Activated naive CD4-positive, alpha-beta T cell treated with anti-CD3 and anti-CD28 coated beads for 36 hours (primary cell): ENCODE results near the gene PINLYP. TPM values are rescaled to one million over a fixed set of nuclear protein-coding genes. Genes with fewer than 3 reads are reported as not detected.
A peak's percentile ranks its signal among the peaks of the same experiment; 100 is the strongest.
"Not testable (repeated sequence)": the region's sequence is repeated elsewhere in the genome, so short reads cannot be mapped to it uniquely, and the experiment has no call there.

Experiments
- CTCF ChIA-PET: fragments of 350-600 bp; sonication (Branson Sonifier 250); formaldehyde crosslinking; loops from one replicate; lab custom pipeline; 2021; ENCODE audit warnings: antibody characterized with exemption; lab: Charles Lee
- DNase-seq: peaks from one replicate; pipeline ENCODE4 v3.0.0-alpha.2; 2020
- H3K27ac Mint-ChIP-seq: one replicate; pipeline ENCODE4 v1.8.0; 2021; ENCODE audit warnings: mild to moderate bottlenecking, mixed read lengths
- H3K27me3 Mint-ChIP-seq: one replicate; pipeline ENCODE4 v1.8.0; 2021; ENCODE audit warnings: low read depth, mixed read lengths
- H3K36me3 Mint-ChIP-seq: one replicate; pipeline ENCODE4 v1.8.0; 2021; ENCODE audit warnings: low read depth, mixed read lengths
- H3K4me1 Mint-ChIP-seq: one replicate; pipeline ENCODE4 v1.8.0; 2021; ENCODE audit warnings: low read depth, mixed read lengths
- H3K4me3 Mint-ChIP-seq: one replicate; pipeline ENCODE4 v1.8.0; 2021; ENCODE audit warnings: mild to moderate bottlenecking, moderate library complexity, mixed read lengths
- H3K9me3 Mint-ChIP-seq: one replicate; pipeline ENCODE4 v1.8.0; 2021; ENCODE audit warnings: mixed read lengths
- intact Hi-C: fragments of 100-400 bp; cut with micrococcal nuclease; formaldehyde crosslinking; loops from one replicate; pipeline ENCODE4 v1.15.1; 2023
- total RNA-seq, 2 experiments: library from RNA; stranded (reverse); gene quantifications; one replicate each; pipeline ENCODE4 v1.2.3, GENCODE V29; 2021

The PINLYP gene
- total RNA-seq, 2 experiments from 2014 or later = 3.2 to 3.8 TPM

DNA sequence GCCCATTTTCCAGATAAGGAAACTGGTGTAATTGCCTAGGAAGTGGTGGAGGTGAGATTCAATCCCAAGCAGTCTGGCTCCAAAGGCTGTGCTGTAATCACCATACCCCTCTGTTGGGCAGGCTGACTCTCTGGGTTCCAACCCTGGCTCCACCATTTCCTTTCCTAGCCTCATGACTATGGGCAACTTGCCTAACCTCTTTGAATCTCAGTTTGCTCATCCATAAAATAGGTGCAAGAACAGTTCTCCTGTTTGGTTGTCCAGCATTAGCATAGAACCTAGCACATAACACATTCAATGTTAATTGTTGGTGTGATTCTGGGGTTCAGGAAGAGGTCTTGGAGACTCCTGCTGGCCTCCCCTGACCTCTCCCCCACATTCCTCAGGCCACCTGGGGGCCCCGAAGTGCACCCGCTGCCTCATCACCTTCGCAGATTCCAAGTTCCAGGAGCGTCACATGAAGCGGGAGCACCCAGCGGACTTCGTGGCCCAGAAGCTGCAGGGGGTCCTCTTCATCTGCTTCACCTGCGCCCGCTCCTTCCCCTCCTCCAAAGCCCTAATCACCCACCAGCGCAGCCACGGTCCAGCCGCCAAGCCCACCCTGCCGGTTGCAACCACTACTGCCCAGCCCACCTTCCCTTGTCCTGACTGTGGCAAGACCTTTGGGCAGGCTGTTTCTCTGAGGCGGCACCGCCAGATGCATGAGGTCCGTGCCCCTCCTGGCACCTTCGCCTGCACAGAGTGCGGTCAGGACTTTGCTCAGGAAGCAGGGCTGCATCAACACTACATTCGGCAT is 23.0 kb downstream of the PINLYP start:
- Mint-ChIP-seq H3K27me3 (no peaks in the 10 kb centered on the region), H3K36me3 (peaks cover 4% of the 10 kb centered on the region), H3K4me1 (peaks cover 22% of the 10 kb centered on the region), H3K27ac (no peak overlapping the region), H3K9me3 (no peaks in the 10 kb centered on the region), H3K4me3 (no peak overlapping the region)
- CTCF ChIA-PET = interaction anchor here (0.7 kb wide), 1 partner anchor 152 kb away, joined by 3 read pairs; no protein-coding TSS in a partner anchor
- intact Hi-C loops = no loop called here
- DNase-seq = no peak

DNA sequence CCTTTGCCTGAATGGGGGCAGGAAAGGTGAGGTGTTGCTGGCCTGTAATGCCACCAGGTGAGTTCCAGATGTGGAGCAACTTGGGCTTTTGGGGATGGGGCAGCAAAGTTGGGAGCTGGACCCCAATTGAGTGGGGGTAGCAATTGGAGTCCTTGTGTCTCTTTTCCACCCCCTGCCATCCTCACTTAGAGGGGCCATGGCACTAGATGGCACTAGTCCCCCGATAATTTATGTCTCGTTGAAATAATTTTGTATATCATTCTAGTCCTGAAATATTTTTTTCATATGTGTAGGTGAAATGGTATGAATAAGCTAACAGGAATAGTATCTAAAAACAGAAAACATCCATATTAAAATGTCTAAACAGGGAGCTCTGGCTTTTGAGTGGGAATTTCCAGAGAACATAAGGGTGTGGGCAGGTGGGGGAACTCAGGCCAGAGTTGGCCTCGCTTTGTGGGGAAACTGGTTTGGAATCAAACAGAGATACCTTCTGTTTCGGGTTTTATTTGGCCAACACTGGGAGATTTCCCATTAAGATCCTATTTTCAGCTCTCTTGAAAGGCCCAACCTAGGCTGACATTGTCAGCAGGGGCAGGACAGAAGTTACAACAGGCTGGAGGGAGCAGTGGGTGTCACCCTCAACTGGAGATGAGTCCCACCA is 24.2 kb downstream of the PINLYP start:
- DNase-seq = no peak
- H3K36me3 Mint-ChIP-seq = peaks cover 2% of the 10 kb centered on the region
- peaks cover 16% of the 10 kb centered on the region for H3K4me1 Mint-ChIP-seq
- no peaks in the 10 kb centered on the region for H3K27me3 Mint-ChIP-seq
- no peak overlapping the region for H3K27ac Mint-ChIP-seq
- no peak overlapping the region for H3K4me3 Mint-ChIP-seq
- intact Hi-C loops = no loop called here
- H3K9me3 Mint-ChIP-seq = no peaks in the 10 kb centered on the region
- CTCF ChIA-PET = interaction anchor here (0.7 to 1.0 kb wide), 2 partner anchors 153 kb away, joined by 3 read pairs; no protein-coding TSS in a partner anchor

DNA sequence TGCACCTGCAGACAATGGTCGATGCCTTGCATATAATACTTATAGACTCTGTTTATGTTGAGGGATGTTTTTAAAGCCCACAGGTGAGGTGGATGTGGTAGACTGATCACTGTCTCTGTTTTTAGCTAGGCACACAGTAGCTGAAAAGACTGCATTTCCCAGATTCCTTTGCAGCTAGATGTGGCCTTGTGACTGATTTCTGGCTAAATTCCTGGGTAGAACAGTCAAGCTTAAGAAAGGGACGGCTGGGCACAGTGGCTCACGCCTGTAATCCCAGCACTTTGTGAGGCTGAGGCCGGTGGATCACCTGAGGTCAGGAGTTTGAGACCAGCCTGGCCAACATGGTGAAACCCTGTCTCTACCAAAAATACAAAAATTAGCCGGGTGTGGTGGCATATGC is 24.7 kb downstream of the PINLYP start:
- H3K27ac Mint-ChIP-seq, intact Hi-C loops, DNase-seq, H3K4me3 Mint-ChIP-seq, H3K36me3 Mint-ChIP-seq, H3K9me3 Mint-ChIP-seq, H3K27me3 Mint-ChIP-seq: not testable (repeated sequence)
- peaks cover 16% of the 10 kb centered on the region for H3K4me1 Mint-ChIP-seq
- CTCF ChIA-PET = interaction anchor here (1.0 kb wide), 1 partner anchor 153 kb away, joined by 3 read pairs; no protein-coding TSS in a partner anchor

GRCh38 chr19:43605875-43606568 is 30.4 kb downstream of the PINLYP start:
- Mint-ChIP-seq H3K4me1 (peaks cover 2% of the 10 kb centered on the region), H3K9me3 (no peaks in the 10 kb centered on the region), H3K4me3 (no peak overlapping the region), H3K27ac (peak overlapping the region; percentile 32), H3K36me3 (peaks cover 6% of the 10 kb centered on the region), H3K27me3 (no peaks in the 10 kb centered on the region)
- CTCF ChIA-PET = interaction anchor here (0.6 to 2.0 kb wide), 4 partner anchors 9 to 203 kb away, joined by 3 to 9 read pairs (median 4); no protein-coding TSS in a partner anchor
- no peak for DNase-seq
- intact Hi-C loops = no loop called here

- no peak overlapping the region for H3K4me3 Mint-ChIP-seq
- H3K9me3 Mint-ChIP-seq = no peaks in the 10 kb centered on the region
- CTCF ChIA-PET = interaction anchor here (1.8 kb wide), 1 partner anchor 9 kb away, joined by 4 read pairs; no protein-coding TSS in a partner anchor
- no peak overlapping the region for H3K27ac Mint-ChIP-seq
- peaks cover 5% of the 10 kb centered on the region for H3K36me3 Mint-ChIP-seq
- H3K4me1 Mint-ChIP-seq = peaks cover 2% of the 10 kb centered on the region
- no peak for DNase-seq
- no peaks in the 10 kb centered on the region for H3K27me3 Mint-ChIP-seq
- intact Hi-C loops = no loop called here
Measured at GRCh38 chr19:43606569-43607229, 31.1 kb downstream of the PINLYP start.

DNA sequence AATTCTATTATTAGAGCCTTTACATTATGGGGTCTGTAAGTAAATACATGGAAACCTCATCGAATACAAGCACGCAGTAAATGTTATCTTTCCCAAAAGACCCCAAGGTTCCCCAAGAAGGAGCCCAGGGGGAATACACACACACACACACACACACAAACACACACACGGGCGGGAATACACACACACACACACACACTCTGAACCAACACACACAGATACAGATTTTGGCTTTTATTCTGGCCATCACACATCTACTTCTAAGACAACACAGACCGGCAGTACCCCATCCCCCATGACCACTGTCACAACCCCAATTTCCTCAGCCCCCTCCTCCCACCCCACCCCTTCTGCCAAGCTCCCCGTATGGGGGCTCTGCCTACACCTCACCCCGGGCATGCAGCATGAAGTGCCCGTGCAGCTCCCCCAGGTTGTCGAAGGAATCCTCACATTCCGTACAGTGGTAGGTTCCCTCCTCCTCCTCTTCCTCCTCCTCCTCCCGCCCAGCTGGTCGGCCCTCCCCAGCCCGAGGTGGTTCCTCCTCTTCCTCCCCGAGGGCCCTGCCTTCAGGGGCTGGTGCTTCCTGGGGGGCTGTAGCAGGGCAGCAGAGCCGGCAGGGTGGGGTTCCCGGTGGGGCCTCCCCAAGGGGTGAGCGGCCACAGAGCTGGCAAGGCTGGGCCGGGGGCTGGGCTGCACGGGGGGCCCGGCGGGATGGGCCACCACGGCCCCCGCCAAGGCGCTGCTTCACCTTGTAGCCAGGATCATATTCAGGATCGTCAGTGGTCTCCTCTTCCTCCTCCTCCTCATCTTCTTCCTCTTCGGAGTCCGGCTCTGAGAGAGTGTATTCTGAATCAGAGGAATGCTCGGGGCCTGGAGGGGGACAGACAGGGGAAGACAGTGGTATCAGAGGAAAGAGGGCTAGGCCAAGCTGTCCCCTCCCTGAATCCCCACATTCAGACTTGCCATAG is 31.9 kb downstream of the PINLYP start:
- Mint-ChIP-seq H3K27ac (no peak overlapping the region), H3K9me3 (no peaks in the 10 kb centered on the region), H3K4me3 (no peak overlapping the region), H3K27me3 (no peaks in the 10 kb centered on the region), H3K36me3 (peaks cover 9% of the 10 kb centered on the region), H3K4me1 (peaks cover 5% of the 10 kb centered on the region)
- CTCF ChIA-PET = no interaction called here
- no peak for DNase-seq
- intact Hi-C loops = no loop called here

DNA sequence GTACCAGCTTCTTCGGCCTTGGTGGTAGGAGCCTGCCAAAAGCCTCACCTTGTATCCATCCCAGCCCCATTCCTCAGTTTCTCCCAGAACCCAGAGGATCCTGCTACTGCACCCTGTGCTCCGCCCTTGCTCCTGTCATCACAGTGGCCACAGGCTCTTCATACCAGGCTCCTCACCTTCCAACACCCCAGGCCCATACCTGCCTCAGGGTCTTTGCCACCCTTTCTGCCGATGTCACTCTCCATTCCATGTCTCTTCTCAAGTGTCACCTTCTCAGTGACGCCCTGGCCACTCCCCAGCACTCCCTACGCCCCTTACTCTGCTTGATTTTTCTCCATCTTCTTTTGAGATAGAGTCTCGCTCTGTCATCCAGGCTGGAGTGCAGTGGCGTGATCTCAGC is 34.3 kb downstream of the PINLYP start:
- H3K4me1 Mint-ChIP-seq = peaks cover 7% of the 10 kb centered on the region
- peaks cover 9% of the 10 kb centered on the region for H3K36me3 Mint-ChIP-seq
- no peaks in the 10 kb centered on the region for H3K9me3 Mint-ChIP-seq
- intact Hi-C loops = no loop called here
- H3K4me3 Mint-ChIP-seq = no peak overlapping the region
- CTCF ChIA-PET = no interaction called here
- no peaks in the 10 kb centered on the region for H3K27me3 Mint-ChIP-seq
- no peak overlapping the region for H3K27ac Mint-ChIP-seq
- DNase-seq = no peak

DNA sequence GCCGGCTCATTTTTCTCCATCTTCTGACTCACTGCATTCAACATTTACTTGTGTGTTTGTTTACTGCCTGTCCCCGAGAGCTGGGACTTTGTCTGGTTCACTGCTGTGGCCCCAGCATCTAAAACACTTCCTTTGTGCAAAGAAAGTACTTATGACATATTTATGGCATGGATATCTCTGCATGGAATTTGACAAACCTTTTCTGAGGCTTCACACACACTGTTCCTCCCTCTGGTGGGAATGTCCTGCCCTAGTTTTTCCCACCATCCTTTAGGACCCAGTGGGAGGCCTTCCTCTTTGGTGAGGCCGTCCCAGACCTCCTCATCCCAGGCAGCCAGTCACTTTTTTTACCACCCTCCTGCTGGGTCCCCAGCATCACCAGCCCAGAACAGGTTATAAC is 34.9 kb downstream of the PINLYP start:
- intact Hi-C loops = no loop called here
- no peak for DNase-seq
- H3K27ac Mint-ChIP-seq = peak overlapping the region; percentile 50
- H3K4me1 Mint-ChIP-seq = peaks cover 7% of the 10 kb centered on the region
- peaks cover 9% of the 10 kb centered on the region for H3K36me3 Mint-ChIP-seq
- CTCF ChIA-PET = no interaction called here
- no peaks in the 10 kb centered on the region for H3K9me3 Mint-ChIP-seq
- no peak overlapping the region for H3K4me3 Mint-ChIP-seq
- H3K27me3 Mint-ChIP-seq = no peaks in the 10 kb centered on the region

GRCh38 chr19:43611788-43612187 is 36.2 kb downstream of the PINLYP start, which contains the start of gene SRRM5:
Gene SRRM5 (plus strand): TSS chr19:43612088. CDS start chr19:43612122, 34 bp downstream.
- peaks cover 9% of the 10 kb centered on the region for H3K36me3 Mint-ChIP-seq
- intact Hi-C loops = no loop called here

GRCh38 chr19:43612374-43612773 is 36.8 kb downstream of the PINLYP start:
- Mint-ChIP-seq H3K36me3 (peaks cover 9% of the 10 kb centered on the region), H3K27me3 (no peaks in the 10 kb centered on the region), H3K27ac (no peak overlapping the region), H3K9me3 (no peaks in the 10 kb centered on the region), H3K4me1 (peaks cover 11% of the 10 kb centered on the region), H3K4me3 (no peak overlapping the region)
- CTCF ChIA-PET = no interaction called here
- DNase-seq = no peak
- intact Hi-C loops = no loop called here

More at GRCh38 chr19:43611788-43612187, 36.2 kb downstream of the PINLYP start, which contains the start of gene SRRM5:
- H3K9me3 Mint-ChIP-seq = no peaks in the 10 kb centered on the region
- H3K27me3 Mint-ChIP-seq = no peaks in the 10 kb centered on the region
- H3K4me1 Mint-ChIP-seq = peaks cover 9% of the 10 kb centered on the region
- DNase-seq = no peak
- H3K4me3 Mint-ChIP-seq = no peak within 1 kb of the TSS
- CTCF ChIA-PET = no interaction called here
- no peak within 1 kb of the TSS for H3K27ac Mint-ChIP-seq

- H3K4me3 Mint-ChIP-seq = no peak overlapping the region
- CTCF ChIA-PET = interaction anchor here (0.9 kb wide), 1 partner anchor 90 kb away, joined by 3 read pairs; no protein-coding TSS in a partner anchor
- H3K4me1 Mint-ChIP-seq = peaks cover 21% of the 10 kb centered on the region
- no peak for DNase-seq
- H3K9me3 Mint-ChIP-seq = no peaks in the 10 kb centered on the region
- no peaks in the 10 kb centered on the region for H3K27me3 Mint-ChIP-seq
- peaks cover 5% of the 10 kb centered on the region for H3K36me3 Mint-ChIP-seq
- intact Hi-C loops = no loop called here
- H3K27ac Mint-ChIP-seq = no peak overlapping the region
Measured at GRCh38 chr19:43616306-43616705, 40.7 kb downstream of the PINLYP start.
